Dedifferentiated amniotic fluid mesenchymal stem cell (primary cell): ENCODE results near the gene VWA1.
"Not testable (repeated sequence)": the region's sequence is repeated elsewhere in the genome, so short reads cannot be mapped to it uniquely, and the experiment has no call there.

Experiments
- DNase-seq: peaks from one replicate; pipeline ENCODE4 v3.0.0-alpha.2; 2016; ENCODE audit errors: extremely low spot score

Gene VWA1

DNA sequence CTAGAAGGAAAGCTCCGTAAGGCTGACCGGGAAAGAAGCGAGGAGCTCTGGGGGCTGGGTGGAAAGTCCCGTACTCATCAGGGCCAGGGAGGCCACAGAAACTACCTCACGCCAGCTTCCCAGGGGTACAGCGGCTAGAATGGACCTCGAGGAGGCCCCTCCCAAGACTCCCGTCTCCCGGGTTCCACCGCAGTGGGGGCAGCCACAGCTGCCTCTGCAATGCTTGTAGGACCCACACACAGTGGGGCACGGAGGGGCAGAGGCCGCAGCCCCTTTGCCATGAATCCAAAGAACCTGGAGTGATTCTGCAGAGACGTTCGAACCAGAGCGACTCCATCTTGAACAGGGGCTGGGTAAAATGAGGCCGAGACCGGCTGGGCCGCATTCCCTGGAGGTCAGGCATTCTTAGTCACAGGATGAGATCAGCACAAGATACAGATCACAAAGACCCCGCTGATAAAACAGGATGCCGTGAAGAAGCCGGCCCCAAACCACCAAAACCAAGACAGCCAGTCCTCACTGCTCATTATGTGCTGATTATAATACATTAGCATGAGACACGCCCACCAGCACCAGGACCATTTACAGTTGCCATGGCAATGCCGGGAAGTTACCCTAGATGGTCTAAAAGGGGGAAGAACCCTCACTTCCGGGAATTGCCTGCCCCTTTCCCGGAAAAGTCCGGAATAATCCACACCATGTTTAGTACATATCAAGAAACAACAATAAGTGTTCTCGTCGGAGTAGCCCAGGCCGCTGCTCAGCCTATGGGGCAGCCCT lies 12.8 kb upstream of the VWA1 start:
- no peak for DNase-seq

DNA sequence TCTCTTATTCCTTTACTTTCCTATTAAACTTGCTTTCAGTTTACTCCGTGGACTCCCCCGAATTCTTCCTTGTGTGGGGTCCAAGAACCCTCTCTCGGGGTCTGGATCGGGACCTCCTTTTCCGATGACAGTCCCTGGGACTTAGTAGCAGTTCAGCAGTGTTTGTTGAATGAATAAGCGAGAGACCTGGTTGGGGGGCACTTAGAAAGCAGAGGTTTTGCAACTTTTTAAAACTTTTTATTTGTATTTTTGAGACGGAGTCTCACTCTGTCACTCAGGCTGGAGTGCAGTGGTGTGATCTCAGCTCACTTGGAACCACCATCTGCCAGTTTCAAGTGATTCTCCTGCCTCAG lies 12.3 kb upstream of the VWA1 start:
- DNase-seq: no peak

DNA sequence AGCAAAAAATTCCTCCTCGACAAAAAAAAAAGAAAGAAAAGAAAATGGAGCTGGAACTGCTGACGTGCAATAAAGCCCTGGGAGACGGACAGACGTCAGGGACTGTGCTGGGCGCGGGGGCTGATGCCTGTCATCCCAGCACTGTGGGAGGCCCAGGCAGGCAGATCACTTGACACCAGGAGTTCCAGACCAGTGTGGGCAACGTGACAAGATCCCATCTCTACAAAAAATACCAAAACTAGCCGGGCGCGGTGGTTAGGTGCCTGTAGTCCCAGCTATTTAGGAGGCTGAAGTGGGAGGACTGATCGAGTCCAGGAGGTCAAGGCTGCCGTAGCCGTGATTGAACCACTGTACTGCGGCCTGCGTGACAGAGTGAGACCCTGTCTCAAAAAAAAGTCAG lies 10.8 kb upstream of the VWA1 start:
- DNase-seq: no peak

DNA sequence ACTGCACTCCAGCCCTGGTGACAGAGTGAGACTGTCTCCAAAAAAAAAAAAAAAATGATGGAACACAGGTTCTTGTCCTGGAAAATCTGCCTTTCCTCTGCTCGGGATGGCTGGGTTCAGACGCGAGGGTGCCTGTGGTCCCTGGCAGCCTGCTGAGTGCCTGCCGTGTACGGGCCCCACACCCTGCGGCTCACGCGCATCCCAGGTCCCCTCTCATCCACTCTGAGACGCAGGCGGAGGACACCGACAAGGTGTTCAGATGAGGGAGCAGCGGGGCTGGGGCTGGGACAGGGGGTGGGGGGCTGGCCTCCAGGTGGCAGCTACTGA lies 10.1 kb upstream of the VWA1 start:
- DNase-seq: no peak

DNA sequence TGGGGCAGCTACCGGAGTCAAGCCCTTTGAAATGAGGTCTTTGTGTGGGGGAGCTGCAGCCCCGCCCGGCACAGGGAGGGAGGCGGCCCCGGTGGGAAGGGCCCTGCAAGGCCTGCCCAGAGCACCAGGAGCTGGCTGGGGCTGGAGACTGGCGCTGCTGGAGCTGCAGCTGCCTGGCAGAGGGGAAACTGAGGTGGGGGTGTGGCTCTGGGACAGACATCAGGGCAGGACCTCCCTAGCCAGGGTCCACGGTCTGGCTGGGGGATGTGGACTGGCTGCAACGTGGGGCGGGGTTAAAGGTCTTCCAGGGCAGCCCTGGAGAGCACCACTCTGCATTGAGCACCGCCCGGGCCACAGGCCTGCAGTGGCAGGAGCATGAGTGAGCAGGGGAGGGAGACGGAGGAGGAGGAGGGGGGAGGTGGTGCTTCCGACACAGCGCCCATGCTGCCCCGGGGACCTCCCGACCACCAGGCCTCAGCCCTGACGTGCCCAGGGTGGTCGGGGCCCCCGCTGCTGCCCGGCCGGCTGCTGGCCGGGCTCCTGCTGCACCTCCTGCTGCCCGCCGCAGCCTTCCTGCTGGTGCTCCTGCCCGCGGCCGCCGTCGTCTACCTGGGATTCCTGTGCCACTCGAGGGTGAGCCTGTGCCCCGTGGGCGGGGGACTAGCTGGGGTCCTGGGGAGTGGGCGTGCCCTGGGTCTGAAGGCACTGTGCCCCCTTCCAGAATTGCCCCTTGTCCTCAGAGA lies 9.6 kb upstream of the VWA1 start:
- DNase-seq: no peak

DNA sequence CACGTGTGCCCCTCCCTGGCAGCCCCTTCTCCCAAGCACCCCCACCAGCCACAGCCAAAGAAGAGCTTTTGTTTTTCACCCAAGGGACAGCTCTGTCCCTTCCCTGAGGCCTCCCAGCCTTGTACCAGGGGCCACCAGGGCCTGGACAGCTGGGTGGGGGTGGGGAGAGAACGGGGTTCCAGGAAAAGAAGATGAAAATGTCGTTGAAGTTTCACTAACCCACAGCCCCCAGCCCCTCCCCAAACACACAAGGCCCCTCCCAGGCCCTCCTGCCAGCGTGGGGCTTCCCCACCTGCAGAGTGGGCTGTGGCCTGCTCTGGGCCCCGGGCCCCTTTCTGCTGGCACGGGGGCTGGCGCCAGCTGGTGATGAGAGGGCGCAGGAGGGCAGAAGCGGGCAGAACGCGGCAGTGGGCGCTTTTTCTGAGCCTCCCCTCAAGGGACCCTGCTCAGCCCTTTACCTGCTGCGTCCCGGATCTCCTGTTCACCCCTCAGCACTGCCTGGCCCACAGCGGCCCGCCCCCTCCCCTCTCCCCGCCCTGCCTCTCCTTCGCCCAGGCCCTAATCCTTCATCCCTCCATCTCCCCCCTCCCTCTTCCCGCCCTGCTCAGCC lies 8.9 kb upstream of the VWA1 start:
- DNase-seq: no peak

DNA sequence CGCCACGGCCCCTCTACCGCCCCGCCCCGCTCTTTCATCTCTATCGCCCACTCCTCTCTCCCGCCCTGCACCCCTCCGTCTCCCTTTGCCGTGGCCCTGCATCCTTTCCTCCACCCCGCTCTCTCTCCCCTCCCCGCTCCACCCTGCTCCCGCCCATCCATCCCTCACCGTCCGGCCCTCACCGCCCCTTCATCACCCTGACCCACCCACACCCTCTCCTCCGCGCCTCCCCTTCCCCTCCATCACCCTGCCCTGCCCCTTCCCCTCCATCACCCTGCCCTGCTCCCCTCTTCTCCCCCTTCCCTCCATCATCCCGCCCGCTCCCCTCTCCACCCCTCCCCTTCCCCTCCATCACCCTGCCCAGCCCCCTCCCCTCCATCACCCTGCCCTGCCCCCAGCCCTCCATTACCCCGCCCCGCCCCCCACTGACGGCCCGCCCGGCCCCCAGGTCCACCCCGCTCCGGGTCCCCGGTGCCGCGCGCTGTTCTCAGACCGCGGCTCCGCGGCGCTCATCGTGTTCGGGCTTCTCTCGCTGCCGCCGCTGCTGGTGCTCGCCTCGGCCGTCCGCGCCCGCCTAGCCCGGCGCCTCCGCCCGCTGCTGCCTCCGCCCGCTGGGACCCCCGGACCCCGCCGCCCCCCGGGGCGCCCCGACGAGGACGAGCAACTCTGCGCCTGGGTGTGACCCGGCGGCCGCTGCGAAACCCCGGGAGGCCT lies 8.2 kb upstream of the VWA1 start:
- no peak for DNase-seq

DNA sequence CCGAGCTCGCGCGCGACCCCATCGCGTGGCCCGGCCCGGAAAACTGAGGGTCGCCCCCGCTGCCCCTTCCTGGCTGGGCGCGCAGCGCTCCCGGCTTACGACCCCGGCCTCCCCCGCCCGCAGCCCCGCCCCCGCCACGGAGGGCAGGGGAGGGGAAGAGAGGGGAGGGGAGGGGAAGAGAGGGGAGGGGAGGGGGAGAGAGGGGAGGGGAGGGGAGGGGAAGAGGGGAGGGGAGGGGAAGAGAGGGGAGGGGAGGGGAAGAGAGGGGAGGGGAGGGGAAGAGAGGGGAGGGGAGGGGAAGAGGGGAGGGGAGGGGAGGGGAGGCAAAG lies 7.7 kb upstream of the VWA1 start:
- DNase-seq: no peak

DNA sequence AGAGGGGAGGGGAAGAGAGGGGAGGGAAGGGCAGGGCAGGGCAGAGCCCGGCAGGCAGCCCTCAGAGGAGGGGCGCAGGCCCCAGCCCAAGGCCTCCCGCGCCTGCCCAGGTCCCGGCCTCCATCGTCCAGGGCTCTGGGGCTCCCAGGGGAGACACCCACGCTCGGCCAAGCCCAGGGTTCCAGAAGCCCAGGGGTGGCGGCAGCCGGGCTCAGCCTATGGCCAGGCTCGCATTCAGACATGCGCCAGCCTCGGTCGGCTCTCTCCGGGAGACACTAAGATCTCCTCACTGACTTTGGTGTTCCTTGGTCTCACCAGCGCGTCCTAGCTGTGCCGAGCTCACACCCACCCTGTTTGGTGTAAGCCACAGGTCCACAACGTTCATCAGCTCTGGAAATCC lies 7.3 kb upstream of the VWA1 start:
- no peak for DNase-seq

DNA sequence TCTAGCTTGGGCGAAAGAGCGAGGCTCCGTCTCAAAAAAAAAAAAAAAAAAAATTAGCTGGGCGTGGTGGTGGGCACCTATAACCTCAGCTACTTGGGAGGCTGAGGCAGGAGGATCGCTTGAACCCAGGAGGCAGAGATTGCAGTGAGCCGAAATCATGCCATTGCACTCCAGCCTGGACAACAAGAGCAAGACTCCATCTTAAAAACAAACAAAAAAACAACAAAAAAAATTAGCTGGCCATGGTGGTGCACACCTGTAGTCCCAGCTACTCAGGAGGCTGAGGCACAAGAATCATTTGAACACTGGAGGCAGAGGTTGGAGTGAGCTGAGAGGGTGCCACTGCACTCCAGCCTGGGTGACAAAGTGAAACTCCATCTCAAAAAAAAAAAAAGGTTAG lies 6.5 kb upstream of the VWA1 start:
- DNase-seq: not testable (repeated sequence)

DNA sequence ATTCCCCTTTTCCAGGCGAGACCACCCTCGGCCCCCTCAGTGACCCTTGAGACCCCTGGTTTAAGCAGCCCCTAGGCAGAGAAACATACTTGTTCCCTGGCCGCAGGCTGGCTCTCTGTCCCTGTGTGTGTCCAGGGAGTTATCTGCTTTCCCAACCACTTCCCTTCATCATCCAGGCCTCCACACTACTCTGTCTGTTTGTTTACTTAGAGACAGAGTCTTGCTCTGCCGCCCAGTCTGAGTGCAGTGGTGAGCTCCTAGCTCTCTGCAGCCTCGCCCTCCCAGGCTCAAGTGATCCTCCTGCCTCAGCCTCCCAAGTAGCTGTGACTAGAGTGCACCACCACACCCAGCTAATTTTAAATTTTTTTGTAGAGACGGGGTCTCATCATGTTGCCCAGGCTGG lies 5.8 kb upstream of the VWA1 start:
- no peak for DNase-seq

DNA sequence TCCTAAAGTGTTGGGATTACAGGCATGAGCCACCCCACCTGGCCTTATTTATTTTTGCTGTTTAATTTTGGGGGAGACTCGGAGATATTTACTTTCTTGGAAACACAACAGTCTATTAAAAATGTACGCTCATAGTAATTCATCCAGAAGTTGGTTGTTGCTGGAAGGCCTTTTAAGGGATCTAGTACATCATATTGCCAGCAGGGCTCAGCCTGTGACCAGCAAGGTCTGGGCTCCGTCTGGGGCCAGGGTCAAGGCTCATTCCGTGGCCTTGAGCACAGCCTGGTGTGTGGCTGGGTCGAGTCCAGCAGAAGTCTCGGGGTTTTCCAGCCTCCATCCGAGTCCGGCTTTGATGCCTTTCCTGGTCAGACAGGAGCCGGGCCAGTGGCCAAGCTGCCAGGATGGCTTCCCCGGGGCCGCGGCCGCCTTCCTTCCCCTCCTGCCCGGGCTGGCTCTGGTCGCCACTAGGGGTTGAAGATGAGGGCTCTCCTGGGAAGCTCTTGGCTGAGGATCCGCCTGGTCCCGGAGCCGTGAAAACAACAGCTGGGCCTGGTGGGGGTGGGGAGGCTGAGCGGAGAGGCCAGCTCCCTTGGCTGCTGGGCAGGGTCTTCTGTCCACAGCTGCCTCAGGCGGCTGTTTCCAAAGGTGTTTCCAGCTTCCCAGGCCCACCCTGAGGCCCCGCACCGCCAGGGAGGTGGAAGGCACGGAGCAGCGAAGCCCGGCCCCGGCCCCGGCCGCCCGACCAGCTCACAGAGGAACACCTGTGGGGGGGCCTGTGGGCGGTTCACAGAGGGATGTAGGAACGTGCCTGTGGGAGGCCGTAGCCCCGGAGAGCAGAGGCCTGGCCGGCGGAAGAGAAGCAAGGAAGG lies 5.1 kb upstream of the VWA1 start:
- no peak for DNase-seq

DNA sequence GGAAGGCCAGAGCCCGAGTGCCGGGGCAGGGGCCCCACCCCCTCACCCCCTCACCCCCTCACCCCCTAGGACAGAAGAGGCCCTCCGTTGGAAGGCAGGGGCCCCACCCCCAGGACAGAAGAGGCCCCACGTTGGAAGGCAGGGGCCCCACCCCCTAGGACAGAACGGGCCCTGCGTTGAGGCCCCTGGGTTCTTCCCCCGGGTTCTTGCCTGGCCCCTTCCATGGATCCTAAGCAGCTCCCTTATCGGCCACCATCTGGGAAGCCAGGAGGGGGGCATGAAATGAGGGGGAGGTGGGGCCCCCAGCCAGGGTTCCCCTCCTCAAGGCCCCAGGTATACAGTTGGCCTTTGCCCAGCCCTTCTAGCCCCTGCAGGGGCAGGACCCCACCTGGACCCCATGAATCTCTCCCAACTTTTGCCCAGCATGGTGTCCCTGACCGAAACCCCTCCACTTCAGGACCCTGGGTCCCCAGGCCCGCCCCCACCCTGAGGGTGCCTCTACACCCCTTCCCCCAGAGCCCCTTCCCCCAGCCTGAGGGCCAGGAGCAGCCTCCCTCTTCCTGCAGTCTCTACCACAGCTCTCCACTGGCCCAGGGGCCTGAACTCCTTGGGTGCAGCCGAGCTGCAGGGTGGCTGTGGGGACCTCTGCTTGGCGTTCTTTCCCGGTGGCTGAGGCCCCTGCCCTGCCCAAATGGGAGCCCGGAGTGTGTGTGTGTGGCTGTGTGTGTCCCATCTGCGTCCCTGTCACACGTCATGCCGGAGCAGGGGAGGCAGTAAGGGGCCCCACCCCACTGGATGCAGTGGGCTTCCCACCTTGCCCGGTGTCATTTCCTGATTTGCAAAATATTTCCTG lies 4.3 kb upstream of the VWA1 start:
- DNase-seq: no peak

DNA sequence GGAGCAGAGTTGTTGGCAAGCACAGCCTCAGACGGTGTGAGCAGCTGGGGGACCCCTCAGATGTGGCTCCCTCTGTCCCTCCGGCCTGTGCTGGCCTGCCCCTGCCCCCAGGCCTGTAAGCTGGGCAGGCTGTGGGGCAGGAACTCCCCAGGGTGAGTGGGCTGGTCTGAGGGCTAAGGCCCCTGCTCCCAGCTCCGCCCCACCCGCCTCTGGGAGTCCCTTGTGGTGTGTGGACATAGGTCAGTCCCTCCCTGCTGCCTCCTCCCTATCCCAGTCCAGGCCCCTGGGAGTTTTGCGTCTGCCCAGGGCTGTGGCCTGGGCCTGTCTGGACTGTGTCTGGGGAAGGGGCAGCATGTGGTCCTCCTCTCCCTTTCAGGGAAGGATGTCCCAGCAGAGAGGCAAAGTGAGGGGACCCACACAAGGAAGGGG lies 3.6 kb upstream of the VWA1 start:
- DNase-seq: no peak

DNA sequence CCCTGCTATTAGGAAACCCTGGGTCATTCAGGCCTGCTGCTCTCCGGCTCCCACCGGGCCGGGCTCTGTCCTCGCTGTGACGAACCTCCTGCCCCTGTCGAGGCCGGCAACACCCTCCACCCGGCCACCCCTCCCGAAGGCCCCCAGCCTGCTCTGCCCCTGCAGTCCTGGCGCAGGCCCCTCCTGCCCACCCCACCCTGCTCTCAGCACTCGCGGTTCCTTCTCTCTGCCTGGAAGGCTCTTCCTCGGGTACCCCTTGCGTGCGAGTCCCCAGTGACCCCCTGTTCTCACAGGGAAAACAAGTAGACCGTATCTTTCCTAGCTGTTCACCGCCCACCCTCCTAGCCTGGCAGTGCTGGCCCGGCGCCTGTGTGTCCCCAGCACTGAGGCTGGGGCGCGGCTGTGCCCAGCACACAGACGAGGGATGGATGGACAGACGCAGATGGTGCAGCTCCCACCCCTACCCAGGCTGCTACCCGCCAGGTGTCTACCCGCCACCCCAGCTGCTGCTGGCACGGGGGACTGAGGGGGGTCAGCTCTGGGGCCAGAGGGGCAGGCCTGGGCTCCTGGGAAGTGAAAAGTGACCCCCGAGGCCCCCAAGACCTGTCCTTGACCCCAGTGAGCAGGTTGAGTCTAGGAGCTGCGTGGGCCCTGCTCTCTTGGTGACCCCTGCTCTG lies 3.1 kb upstream of the VWA1 start:
- no peak for DNase-seq

DNA sequence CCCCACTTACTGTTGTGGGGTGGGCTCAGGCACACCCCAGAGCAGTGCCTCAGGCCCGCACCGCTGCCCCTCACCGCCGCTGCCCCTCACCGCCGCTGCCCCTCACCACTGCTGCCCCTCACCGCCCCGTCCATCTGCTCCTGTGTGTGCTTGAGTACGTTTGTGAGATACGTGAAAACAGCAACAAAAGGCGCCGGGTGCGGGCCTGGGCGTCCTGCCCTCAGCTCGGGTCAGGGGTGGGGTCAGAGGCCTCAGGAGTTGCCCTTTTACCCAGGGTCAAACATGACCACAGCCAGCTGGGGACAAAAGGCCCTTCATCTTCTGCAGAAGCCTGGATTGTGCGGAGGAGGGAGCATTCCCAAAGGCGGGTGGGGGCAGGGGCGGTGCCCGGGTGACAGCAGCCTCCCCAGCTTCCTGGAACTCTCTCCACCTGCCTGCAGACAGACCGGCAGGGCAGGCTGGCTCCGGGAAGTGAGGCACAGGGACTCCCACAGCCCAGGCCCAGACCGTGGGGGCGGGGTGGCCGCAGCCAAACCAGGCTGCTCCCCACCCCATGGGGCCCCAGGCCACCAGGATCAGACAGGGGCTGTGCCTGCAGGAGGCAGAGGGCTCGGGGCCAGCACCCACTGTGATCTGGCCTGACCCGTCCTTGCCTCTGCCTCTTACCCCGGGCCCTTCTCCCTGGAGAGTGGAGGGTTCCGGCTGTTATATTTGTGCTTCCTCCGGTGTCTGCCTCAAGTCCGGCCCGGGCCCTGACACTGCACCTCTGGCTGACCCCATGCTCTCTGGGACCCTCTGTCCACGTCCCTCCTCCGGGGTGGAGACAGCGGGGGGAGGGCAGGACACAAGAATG lies 2.3 kb upstream of the VWA1 start:
- DNase-seq: no peak

DNA sequence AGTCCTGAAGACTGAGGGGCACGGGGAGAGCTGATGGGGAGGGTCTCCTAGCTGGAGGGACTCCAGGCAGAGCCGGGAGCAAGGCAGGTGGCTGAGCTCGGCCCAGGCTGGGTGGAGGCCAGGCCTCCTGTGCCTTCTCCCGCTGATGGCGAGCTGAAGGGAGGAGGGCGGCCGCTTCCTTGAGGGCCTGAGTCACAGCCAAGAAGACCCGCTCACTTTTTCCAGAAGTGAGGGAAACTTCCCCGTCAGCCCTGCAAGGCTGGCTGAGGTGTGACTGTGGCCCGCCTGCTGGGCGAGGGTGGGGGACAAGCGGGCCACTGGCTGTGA lies 1.7 kb upstream of the VWA1 start:
- no peak for DNase-seq

DNA sequence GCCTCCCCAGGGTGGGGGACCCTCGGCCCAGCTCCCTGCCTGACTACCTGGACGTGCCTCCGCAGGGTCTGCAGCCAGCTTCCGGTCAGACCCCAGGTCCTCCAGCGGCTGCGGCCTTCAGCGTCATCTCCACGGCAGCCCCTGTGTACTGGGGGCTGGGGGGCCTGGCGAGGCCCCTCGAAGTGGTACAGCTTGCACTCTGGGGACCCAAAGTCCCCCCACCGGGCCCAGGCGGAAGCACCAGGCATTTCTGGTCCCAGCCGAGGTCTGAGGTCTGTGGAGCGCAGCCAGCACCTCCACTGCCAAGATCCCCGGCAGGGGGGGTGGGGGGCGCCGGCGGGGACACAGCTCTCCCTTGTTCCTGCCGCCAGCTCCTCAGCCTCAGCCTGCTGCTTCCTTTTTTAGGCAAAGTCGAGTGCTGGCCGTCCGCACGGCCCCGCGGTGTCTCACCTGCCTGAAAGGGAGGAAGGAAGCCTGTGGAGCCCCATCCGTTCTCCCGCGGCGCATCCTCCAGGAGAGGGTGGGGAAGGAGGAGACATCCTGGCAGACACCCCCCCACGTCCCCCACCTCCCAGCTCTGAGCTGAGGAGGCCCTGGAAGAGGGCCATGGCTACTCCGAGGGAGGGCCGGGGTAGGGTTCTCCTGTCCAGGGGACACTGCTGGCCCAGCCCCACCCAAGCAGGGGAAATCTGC lies 1.2 kb upstream of the VWA1 start:
- DNase-seq: no peak

DNA sequence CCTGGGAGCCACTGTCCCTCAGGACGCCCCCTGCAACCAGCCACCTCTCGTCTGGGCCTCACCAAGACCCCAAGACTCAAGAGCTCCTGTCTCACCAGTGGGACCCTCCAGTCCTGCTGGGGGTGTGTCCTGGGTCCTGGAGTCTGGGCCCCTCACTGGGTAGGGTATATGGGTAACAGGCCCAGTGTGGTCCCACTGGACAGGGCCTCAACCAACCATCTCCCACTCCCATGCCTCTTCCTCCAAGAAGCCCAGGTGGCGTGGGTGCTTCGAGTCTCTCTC lies 725 bp upstream of the VWA1 start:
- no peak for DNase-seq
